ENCODE measurements around the gene VEGFA. TPM values are rescaled to one million over a fixed set of nuclear protein-coding genes. Genes with fewer than 3 reads are reported as not detected.

The VEGFA gene
- total RNA-seq, 1 experiment from 2014 or later = 31.6 TPM

DNA sequence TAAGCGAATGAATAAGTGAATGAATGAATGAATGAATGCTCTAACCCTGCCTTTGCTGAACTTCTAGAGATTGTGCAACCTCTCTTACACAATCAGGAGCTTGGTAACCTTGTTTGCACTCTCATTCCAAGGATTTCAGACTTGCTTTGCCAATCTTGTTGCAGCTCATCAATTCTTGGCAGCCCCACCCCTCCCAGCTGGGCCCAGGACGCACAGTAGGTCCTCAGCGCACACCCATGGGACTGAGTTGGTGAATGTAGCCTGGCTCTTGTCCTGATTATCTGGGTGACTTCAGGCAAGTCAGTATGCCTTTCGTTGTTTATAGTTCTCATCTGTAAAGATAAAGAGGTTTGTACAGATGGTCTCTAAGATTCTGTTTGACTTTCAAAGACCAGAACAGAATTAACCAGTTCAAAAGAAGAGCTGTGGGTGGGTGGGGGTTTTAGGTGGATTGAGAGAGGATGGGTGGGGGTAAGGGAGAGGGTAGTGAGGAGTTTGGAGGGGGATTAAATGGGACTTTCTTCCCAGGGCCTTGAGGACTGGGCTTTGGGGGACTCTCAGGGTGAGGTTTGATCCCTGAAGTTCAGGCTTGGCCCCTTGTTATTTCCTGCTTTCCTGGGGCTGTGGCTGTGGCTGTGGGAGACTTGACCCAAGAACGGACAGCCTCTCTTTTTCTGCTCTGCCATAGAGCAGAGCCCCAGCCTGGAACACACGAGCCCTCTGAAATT, 33.2 kb downstream of the VEGFA start:
- H3K9me3 ChIP-seq (replicated peaks) = no peaks in the 10 kb centered on the region
- H3K4me1 ChIP-seq = peaks cover 42% of the 10 kb centered on the region
- no peaks in the 10 kb centered on the region for H3K36me3 ChIP-seq
- H3K27me3 ChIP-seq = no peaks in the 10 kb centered on the region
- no peak overlapping the region for H3K4me3 ChIP-seq
- no peak overlapping the region for H3K27ac ChIP-seq
- no peak for DNase-seq

DNA sequence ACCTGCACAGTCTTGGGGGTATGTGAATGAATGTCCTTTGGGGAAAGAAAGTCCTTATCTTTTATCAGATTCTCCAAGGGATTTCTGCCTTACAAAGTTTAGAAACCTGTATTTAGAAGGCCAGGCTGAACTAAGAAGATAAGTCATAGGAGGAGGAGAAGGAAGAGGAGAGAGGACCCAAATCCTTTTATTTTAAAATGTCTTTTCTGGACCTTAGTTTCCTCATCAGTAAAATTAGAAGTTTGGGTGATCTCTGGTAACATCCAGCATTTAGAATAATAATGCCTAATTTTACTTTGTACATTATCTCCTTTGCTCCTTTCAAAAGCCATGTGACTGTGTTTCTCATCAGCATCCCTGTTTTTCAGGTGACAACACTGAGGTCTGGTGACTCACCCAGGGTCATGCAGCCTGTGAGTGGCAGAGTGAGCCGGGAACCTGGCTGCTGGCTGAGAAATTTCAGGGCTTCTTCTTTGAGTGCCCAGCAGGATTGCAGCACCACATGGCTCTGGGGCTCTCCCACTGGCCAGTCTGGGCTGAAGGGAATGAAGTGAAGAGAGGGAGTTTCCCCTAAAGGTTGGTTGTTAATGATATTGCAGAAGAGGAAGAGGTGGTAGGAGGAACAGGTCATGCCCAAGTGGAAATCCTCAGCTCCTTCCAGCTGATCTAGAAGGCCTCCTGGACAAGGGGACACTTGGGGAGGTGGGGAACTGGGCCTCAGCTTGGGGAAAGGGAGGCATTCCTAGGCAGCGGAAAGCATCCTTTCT, 34.0 kb downstream of the VEGFA start:
- no peaks in the 10 kb centered on the region for H3K9me3 ChIP-seq (replicated peaks)
- no peak for DNase-seq

DNA sequence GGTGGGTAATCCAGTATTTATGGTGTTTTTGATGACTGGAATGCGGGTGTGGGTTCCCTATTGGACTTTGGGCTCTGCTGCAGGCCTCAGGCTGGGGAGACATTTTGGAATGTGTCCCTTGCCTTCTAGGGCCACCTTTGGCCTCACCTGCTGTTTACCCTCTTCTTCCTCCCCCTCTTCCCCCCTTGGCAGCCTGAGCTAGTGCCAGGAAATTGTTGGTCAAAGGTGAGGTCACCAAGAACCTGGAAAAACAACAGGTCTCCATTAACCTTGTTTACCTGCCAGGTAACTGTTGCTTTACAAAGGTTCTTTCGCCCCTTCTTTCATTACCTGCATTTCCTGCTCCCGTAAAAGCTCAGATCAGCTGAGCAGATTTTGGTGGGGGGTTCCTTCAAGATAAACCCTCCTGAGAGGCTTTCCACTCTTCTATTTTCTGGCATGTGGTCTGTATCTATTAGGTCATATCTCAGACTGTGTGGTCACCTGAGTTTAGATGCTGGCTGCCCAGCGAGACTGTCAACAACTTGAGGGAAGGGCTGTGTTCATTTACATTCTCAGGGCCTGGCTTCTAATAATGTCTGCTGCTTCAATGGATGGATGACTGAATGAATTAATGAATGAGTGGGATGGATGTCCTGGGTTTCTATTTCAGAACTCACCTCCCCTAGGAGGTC, 34.7 kb downstream of the VEGFA start:
- H3K4me3 ChIP-seq = no peak overlapping the region
- H3K27me3 ChIP-seq = no peaks in the 10 kb centered on the region
- no peaks in the 10 kb centered on the region for H3K36me3 ChIP-seq
- no peaks in the 10 kb centered on the region for H3K9me3 ChIP-seq (replicated peaks)
- H3K4me1 ChIP-seq = peaks cover 46% of the 10 kb centered on the region
- no peak overlapping the region for H3K27ac ChIP-seq
- no peak for DNase-seq

More for the DNA sequence above, 34.0 kb downstream of the VEGFA start:
- H3K4me3 ChIP-seq = no peak overlapping the region
- H3K27ac ChIP-seq = no peak overlapping the region
- H3K27me3 ChIP-seq = no peaks in the 10 kb centered on the region
- H3K36me3 ChIP-seq = no peaks in the 10 kb centered on the region
- H3K4me1 ChIP-seq = peaks cover 42% of the 10 kb centered on the region

DNA sequence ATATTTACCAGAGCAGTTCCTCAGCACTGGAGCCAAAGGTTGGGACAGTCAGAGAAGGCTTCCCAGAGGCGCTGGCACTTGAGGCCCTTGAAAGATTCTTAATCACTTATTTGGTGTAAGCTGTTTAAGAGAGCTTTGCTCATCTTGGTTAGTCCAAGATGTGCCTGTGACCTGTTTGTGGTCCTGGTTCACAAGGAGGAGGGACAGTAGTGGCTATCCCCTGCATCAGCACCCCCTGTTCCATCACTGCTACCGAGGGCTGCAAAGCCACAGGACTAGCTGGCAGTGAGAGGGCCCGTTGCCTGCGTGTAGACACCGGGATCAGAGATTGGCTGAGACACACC, 35.7 kb downstream of the VEGFA start:
- Histone ChIP-seq H3K4me3 (no peak overlapping the region), H3K4me1 (peaks cover 55% of the 10 kb centered on the region), H3K27me3 (no peaks in the 10 kb centered on the region), H3K9me3 (replicated peaks) (no peaks in the 10 kb centered on the region), H3K36me3 (no peaks in the 10 kb centered on the region), H3K27ac (peak overlapping the region; percentile 85; the same call in 1 of the 2 replicates)
- no peak for DNase-seq

- peaks cover 56% of the 10 kb centered on the region for H3K4me1 ChIP-seq
- no peaks in the 10 kb centered on the region for H3K9me3 ChIP-seq (replicated peaks)
- no peak overlapping the region for H3K4me3 ChIP-seq
- no peaks in the 10 kb centered on the region for H3K36me3 ChIP-seq
- H3K27me3 ChIP-seq = no peaks in the 10 kb centered on the region
- peak; percentile 66 to 80 for DNase-seq
- peak overlapping the region; percentile 85 for H3K27ac ChIP-seq
Observed at GRCh38 chr6:43806043-43806757, 36.2 kb downstream of the VEGFA start.

DNA sequence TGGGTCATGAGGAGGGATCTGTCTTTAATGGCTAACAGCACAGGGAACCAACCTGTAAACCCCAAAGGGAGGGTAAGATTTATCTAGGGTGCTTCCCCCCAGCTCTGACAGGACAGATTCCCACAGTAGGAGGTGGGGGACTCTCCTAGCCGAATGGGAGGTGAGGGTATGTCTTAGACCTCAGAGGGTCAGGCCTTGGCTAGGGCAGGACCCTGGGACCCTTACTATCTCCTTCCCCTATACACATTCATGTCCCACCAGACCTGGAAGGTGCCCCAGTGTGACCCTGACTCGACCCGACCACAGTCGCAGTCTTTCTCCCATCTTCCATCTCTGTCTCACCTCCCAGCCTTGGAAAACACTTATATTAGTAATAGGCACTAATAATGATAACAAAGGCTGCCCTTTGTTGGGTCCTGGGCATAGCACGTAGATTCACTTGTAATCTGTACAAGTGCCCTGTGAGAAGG, 36.8 kb downstream of the VEGFA start:
- no peak overlapping the region for H3K4me3 ChIP-seq
- H3K4me1 ChIP-seq = peaks cover 56% of the 10 kb centered on the region
- H3K27ac ChIP-seq = peak overlapping the region; percentile 85
- no peaks in the 10 kb centered on the region for H3K27me3 ChIP-seq
- H3K9me3 ChIP-seq (replicated peaks) = no peaks in the 10 kb centered on the region
- no peak for DNase-seq
- no peaks in the 10 kb centered on the region for H3K36me3 ChIP-seq

- Histone ChIP-seq H3K27ac (peak overlapping the region; percentile 85), H3K4me1 (peaks cover 56% of the 10 kb centered on the region), H3K4me3 (no peak overlapping the region), H3K27me3 (no peaks in the 10 kb centered on the region), H3K36me3 (no peaks in the 10 kb centered on the region), H3K9me3 (replicated peaks) (no peaks in the 10 kb centered on the region)
- peak; percentile 95 to 97 for DNase-seq
Observed at GRCh38 chr6:43807228-43808061, 37.4 kb downstream of the VEGFA start.

DNA sequence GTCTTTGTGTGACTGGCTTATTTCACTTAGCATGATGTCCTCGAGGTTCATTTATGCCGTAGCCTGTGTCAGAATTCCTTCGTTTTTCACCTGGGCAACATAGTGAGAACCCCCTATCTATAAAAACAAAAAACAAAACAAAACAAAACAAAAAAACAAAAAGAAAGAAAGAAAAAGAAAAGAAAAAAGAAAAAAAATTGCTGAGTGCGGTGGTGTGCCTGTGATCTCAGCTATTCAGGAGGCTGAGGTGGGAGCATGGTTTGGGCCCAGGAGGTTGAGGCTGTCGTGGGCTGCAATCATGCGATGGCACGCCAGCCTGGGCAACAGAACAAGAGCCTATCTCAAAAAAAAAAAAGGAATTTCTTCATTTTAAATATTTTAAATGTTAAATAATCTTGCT, 38.4 kb downstream of the VEGFA start:
- no peak for DNase-seq
- no peaks in the 10 kb centered on the region for H3K36me3 ChIP-seq
- H3K27me3 ChIP-seq = no peaks in the 10 kb centered on the region
- no peak overlapping the region for H3K4me3 ChIP-seq
- H3K4me1 ChIP-seq = peaks cover 62% of the 10 kb centered on the region
- peak overlapping the region; percentile 85 for H3K27ac ChIP-seq
- no peaks in the 10 kb centered on the region for H3K9me3 ChIP-seq (replicated peaks)

GRCh38 chr6:43809417-43810305, 39.6 kb downstream of the VEGFA start:
- H3K4me3 ChIP-seq = no peak overlapping the region
- peaks cover 67% of the 10 kb centered on the region for H3K4me1 ChIP-seq
- H3K9me3 ChIP-seq (replicated peaks) = no peaks in the 10 kb centered on the region
- no peaks in the 10 kb centered on the region for H3K27me3 ChIP-seq
- no peaks in the 10 kb centered on the region for H3K36me3 ChIP-seq
- peak; percentile 45 to 53 for DNase-seq
- no peak overlapping the region for H3K27ac ChIP-seq

GRCh38 chr6:43810965-43811732, 41.1 kb downstream of the VEGFA start:
- no peaks in the 10 kb centered on the region for H3K9me3 ChIP-seq (replicated peaks)
- no peak for DNase-seq
- H3K4me3 ChIP-seq = no peak overlapping the region
- H3K36me3 ChIP-seq = no peaks in the 10 kb centered on the region
- no peak overlapping the region for H3K27ac ChIP-seq
- H3K27me3 ChIP-seq = no peaks in the 10 kb centered on the region
- peaks cover 53% of the 10 kb centered on the region for H3K4me1 ChIP-seq

DNA sequence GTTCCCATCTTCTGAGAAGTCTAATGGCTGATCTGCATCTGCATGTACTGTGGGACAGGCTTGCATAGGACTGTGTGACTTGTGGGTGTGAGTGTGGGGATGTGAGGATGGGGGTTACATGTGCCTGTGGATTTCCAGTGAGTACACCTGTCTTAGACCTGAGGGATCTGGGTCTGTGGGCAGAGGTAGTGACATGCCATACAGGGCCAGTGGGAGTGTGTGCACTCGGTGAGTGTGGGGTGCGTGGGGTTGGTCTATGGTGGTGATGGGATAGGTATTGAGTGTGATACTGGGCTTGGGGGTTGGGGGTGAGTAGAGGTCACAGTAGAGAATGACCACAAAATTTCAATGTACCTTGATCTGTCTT, 41.7 kb downstream of the VEGFA start:
- no peak overlapping the region for H3K27ac ChIP-seq
- no peaks in the 10 kb centered on the region for H3K9me3 ChIP-seq (replicated peaks)
- H3K36me3 ChIP-seq = no peaks in the 10 kb centered on the region
- no peak overlapping the region for H3K4me3 ChIP-seq
- peaks cover 48% of the 10 kb centered on the region for H3K4me1 ChIP-seq
- no peak for DNase-seq
- H3K27me3 ChIP-seq = no peaks in the 10 kb centered on the region

DNA sequence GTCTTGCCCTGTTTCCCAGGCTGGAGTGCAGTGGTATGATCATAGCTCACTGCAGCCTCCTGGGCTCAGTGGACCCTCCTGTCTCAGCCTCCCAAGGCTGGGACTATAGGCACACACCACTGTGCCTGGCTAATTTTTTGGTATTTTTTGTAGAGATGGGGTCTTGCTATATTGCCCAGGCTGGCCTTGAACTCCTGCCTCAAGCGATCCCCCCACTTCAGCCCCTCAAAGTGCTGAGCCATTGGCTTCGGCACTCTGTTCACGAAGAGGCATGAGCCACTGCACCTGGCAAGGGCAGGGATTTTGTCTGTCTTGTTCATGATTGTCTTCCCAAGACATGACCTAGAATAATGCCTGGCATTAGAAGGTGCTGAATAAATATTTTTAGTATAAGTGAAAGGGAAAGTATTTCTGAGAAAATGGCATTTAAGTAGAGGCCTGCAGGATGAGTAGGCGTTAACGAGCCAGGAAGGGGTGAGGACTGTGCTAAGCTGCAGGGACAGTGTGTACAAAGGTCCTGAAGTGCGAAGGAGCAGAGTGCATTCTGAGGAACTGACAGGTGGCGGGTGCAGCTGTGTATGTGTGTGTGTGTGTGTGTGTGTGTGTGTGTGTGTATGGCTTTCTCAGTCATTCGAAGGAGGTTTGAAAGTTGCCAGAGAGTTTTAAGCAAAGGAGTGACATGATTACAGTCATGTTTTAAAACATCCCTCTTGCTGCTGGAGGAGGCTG, 43.0 kb downstream of the VEGFA start:
- Histone ChIP-seq H3K4me3 (no peak overlapping the region), H3K36me3 (no peaks in the 10 kb centered on the region), H3K27ac (no peak overlapping the region), H3K4me1 (peaks cover 38% of the 10 kb centered on the region), H3K27me3 (no peaks in the 10 kb centered on the region), H3K9me3 (replicated peaks) (no peaks in the 10 kb centered on the region)
- DNase-seq = peak; percentile 48 to 68
